Measurements from ENCODE around the gene GLDC.
"Not testable (repeated sequence)": the region's sequence is repeated elsewhere in the genome, so short reads cannot be mapped to it uniquely, and the experiment has no call there.

GLDC gene

GRCh38 chr9:6633378-6633777 lies 12.2 kb downstream of the GLDC start:
- H3K4me3 ChIP-seq (ENCODE audit: low read length) = no peak overlapping the region
- no peak for TF ChIP-seq CTCF (conservative IDR thresholded peaks at IDR 0.05; ENCODE audit: low read length)
- no peak for DNase-seq (ENCODE audit: low read depth)

GRCh38 chr9:6632516-6633183 lies 12.9 kb downstream of the GLDC start:
- no peak for TF ChIP-seq CTCF (conservative IDR thresholded peaks at IDR 0.05; ENCODE audit: low read length)

GRCh38 chr9:6631207-6631512 lies 14.4 kb downstream of the GLDC start:
- no peak for DNase-seq (ENCODE audit: low read depth)
- TF ChIP-seq CTCF (conservative IDR thresholded peaks at IDR 0.05; ENCODE audit: low read length) = no peak
- H3K4me3 ChIP-seq (ENCODE audit: low read length) = no peak overlapping the region

More at GRCh38 chr9:6632516-6633183, 12.9 kb downstream of the GLDC start:
- no peak for DNase-seq (ENCODE audit: low read depth)
- no peak overlapping the region for H3K4me3 ChIP-seq (ENCODE audit: low read length)

GRCh38 chr9:6630502-6631206 lies 14.9 kb downstream of the GLDC start:
- H3K4me3 ChIP-seq (ENCODE audit: low read length) = no peak overlapping the region
- TF ChIP-seq CTCF (conservative IDR thresholded peaks at IDR 0.05; ENCODE audit: low read length) = no peak
- no peak for DNase-seq (ENCODE audit: low read depth)

- no peak for TF ChIP-seq CTCF (conservative IDR thresholded peaks at IDR 0.05; ENCODE audit: low read length)
- no peak overlapping the region for H3K4me3 ChIP-seq (ENCODE audit: low read length)
- no peak for DNase-seq (ENCODE audit: low read depth)
These were observed 16.8 kb downstream of the GLDC start for GRCh38 chr9:6628704-6629103.

- TF ChIP-seq CTCF (conservative IDR thresholded peaks at IDR 0.05; ENCODE audit: low read length) = no peak
- H3K4me3 ChIP-seq (ENCODE audit: low read length) = no peak overlapping the region
- no peak for DNase-seq (ENCODE audit: low read depth)
These were observed 20.2 kb downstream of the GLDC start for GRCh38 chr9:6625363-6625762.

- H3K4me3 ChIP-seq (ENCODE audit: low read length); DNase-seq (ENCODE audit: low read depth): not testable (repeated sequence)
These were observed 22.7 kb downstream of the GLDC start for GRCh38 chr9:6622784-6623183.
